SU-DHL-6 (cell line): ENCODE measurements around the gene DMP1.

Experiments
- H2AFZ ChIP-seq: fragments of 200-600 bp; sonication (generic); 2 replicates; pipeline ENCODE4 v1.6.1; 2014; ENCODE audit warnings: low read depth, mild to moderate bottlenecking, moderate library complexity, mixed read lengths, antibody characterized with exemption, low read length; ENCODE audit not compliant: severe bottlenecking
- H3F3A ChIP-seq: fragments of 200-600 bp; shearing (Covaris generic); 2 replicates; pipeline ENCODE4 v1.6.0; 2016; ENCODE audit warnings: antibody characterized with exemption, mild to moderate bottlenecking; ENCODE audit not compliant: insufficient read depth
- H3K27ac ChIP-seq: fragments of 200-600 bp; sonication (generic); 2 replicates; pipeline ENCODE4 v1.5.1; 2016; ENCODE audit warnings: low read depth, mild to moderate bottlenecking, low read length, moderate library complexity, mixed read lengths
- H3K27me3 ChIP-seq: fragments of 200-600 bp; sonication (generic), shearing (Covaris generic); 2 replicates; pipeline ENCODE4 v1.6.0; 2014; ENCODE audit warnings: mild to moderate bottlenecking, low read length
- H3K36me3 ChIP-seq: fragments of 200-600 bp; sonication (generic); 2 replicates; pipeline ENCODE4 v1.6.1; 2014; ENCODE audit warnings: mild to moderate bottlenecking, low read length, mixed read lengths
- H3K4me2 ChIP-seq: fragments of 300-600, 200-600 bp; shearing (Covaris generic), sonication (generic); 2 replicates; pipeline ENCODE4 v1.6.0; 2014; ENCODE audit warnings: low read length, low read depth, mild to moderate bottlenecking; ENCODE audit not compliant: poor library complexity, severe bottlenecking
- H3K4me3 ChIP-seq: fragments of 200-600 bp; sonication (generic); 2 replicates; pipeline ENCODE4 v1.5.1; 2014; ENCODE audit warnings: antibody characterized with exemption, low read length, mild to moderate bottlenecking, mixed read lengths; ENCODE audit not compliant: insufficient read depth, poor library complexity, severe bottlenecking
- H3K79me2 ChIP-seq: fragments of 200-600 bp; sonication (generic); 2 replicates; pipeline ENCODE4 v1.6.1; 2014; ENCODE audit warnings: mild to moderate bottlenecking, low read length, moderate library complexity; ENCODE audit not compliant: insufficient read depth
- H3K9ac ChIP-seq: fragments of 200-600 bp; sonication (generic); 2 replicates; pipeline ENCODE4 v1.7.0; 2014; ENCODE audit warnings: mild to moderate bottlenecking, low read length
- H3K9me2 ChIP-seq: fragments of 200-600 bp; sonication (generic); replicated peaks from 2 replicates; pipeline ENCODE4 v1.6.1; 2014; ENCODE audit warnings: low read length; ENCODE audit not compliant: insufficient read depth
- H3K9me3 ChIP-seq: fragments of 200-600 bp; sonication (generic); 2 replicates; pipeline ENCODE4 v1.6.1; 2014; ENCODE audit warnings: low read length, mixed read lengths; ENCODE audit not compliant: insufficient read depth
- H4K20me1 ChIP-seq: fragments of 200-600 bp; sonication (generic); 2 replicates; pipeline ENCODE4 v1.6.1; 2014; ENCODE audit warnings: low read depth, mild to moderate bottlenecking, antibody characterized with exemption, low read length, moderate library complexity, mixed read lengths
- EZH2phosphoT487 ChIP-seq: fragments of 200-600 bp; sonication (generic), shearing (Covaris generic); conservative IDR thresholded peaks from 2 replicates; pipeline ENCODE4 v1.6.1; 2018; ENCODE audit warnings: mild to moderate bottlenecking, antibody characterized with exemption, low read length, moderate library complexity, mixed read lengths
- TF ChIP-seq, protein P1 (sequence below): fragments of 200-600 bp; sonication (generic); IDR thresholded peaks from one replicate; pipeline ENCODE4 v1.5.1; 2017; ENCODE audit warnings: antibody characterized with exemption, mild to moderate bottlenecking, low read length, moderate library complexity; ENCODE audit not compliant: insufficient read depth, poor library complexity, severe bottlenecking

The DMP1 gene

DNA sequence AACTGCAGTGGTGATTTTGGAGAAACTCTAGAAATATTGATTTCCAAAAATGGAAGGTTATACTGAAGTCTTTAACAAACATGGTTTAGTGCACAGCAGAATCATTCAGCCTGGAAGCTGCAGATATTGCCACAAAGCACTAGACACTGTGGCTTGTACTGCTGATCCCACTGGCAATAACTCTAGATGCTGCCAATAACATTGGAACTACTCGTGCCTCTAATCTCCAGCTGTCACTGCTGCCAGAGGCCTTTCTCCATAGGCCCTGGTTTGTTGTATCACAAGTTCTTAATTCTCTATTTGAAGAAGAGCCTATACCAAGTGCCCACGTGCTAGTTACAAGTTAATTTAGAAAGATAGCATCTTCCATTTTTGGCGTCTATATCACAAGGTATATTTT lies 19.3 kb downstream of the DMP1 start:
- H3K4me3 ChIP-seq = no peak overlapping the region
- no peak overlapping the region for H3K4me2 ChIP-seq
- H4K20me1 ChIP-seq = no peaks in the 10 kb centered on the region
- TF ChIP-seq, protein P1, sequence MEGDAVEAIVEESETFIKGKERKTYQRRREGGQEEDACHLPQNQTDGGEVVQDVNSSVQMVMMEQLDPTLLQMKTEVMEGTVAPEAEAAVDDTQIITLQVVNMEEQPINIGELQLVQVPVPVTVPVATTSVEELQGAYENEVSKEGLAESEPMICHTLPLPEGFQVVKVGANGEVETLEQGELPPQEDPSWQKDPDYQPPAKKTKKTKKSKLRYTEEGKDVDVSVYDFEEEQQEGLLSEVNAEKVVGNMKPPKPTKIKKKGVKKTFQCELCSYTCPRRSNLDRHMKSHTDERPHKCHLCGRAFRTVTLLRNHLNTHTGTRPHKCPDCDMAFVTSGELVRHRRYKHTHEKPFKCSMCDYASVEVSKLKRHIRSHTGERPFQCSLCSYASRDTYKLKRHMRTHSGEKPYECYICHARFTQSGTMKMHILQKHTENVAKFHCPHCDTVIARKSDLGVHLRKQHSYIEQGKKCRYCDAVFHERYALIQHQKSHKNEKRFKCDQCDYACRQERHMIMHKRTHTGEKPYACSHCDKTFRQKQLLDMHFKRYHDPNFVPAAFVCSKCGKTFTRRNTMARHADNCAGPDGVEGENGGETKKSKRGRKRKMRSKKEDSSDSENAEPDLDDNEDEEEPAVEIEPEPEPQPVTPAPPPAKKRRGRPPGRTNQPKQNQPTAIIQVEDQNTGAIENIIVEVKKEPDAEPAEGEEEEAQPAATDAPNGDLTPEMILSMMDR = no peak
- TF ChIP-seq EZH2phosphoT487 = no peak
- H3F3A ChIP-seq = no peaks in the 10 kb centered on the region
- no peaks in the 10 kb centered on the region for H3K27me3 ChIP-seq
- H3K36me3 ChIP-seq = no peaks in the 10 kb centered on the region
- no peak overlapping the region for H2AFZ ChIP-seq
- no peaks in the 10 kb centered on the region for H3K9me3 ChIP-seq
- H3K79me2 ChIP-seq = no peaks in the 10 kb centered on the region
- H3K9me2 ChIP-seq = no peaks in the 10 kb centered on the region
- no peak overlapping the region for H3K9ac ChIP-seq
- no peak overlapping the region for H3K27ac ChIP-seq

DNA sequence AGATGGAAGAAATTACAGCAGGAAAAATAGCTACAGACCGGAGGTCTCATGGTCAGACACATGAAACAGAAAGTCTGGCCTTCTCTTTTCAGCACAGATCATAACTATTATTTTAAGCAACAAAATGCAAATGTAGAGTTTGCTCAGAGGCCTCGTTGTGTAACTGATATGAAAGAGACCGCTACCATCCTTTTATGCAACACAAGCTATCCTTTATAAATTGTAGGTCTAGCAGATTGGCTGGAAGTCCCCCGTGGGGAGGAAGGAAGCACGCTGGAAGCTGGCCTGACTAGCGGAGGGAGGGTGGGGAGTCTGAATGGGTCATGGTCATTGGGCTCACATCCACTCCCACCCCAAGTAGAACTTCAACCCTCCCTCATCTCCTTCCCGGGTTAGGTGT lies 27.7 kb downstream of the DMP1 start:
- Histone ChIP-seq H3F3A (no peaks in the 10 kb centered on the region), H3K9me3 (no peaks in the 10 kb centered on the region), H3K9ac (no peak overlapping the region), H2AFZ (no peak overlapping the region), H3K27ac (no peak overlapping the region), H3K4me3 (no peak overlapping the region), H3K9me2 (no peaks in the 10 kb centered on the region), H3K79me2 (no peaks in the 10 kb centered on the region), H3K36me3 (no peaks in the 10 kb centered on the region), H4K20me1 (no peaks in the 10 kb centered on the region), H3K4me2 (no peak overlapping the region), H3K27me3 (no peaks in the 10 kb centered on the region)
- TF ChIP-seq, protein P1 = no peak
- no peak for TF ChIP-seq EZH2phosphoT487

DNA sequence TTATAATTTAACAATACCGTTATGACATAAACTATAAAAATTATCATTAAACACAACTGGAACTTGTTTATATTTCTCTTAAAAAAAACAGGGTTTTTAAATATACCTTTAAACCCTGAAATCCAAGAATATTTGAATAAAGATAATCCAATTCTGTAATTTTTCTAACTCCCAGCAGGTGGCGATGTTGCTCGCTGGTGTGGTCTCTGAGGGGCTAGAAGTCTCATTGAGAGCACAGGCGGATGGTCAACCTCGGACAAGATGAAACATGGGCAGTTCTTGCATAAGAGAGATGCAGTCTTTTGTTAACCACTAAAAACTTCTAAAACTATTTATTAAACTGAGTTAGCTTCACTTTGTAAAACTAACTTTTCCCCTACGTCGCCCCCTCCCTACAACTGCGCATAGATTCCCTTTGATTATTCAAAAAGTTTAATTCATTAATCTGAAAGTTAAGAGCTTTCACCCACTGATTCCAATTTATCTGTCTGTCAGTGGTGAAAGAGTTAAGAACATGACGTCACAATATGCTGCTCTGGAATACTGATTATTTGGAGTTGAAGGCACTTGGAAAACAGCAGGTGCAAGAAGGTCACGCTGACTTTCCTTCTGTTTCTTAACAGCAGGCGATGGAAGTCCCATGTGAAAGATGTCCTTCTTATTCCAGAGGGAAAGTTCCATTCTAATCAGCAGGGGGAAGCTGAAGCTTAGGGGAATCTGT lies 29.5 kb downstream of the DMP1 start:
- no peaks in the 10 kb centered on the region for H3K9me2 ChIP-seq
- no peaks in the 10 kb centered on the region for H3F3A ChIP-seq
- no peak overlapping the region for H2AFZ ChIP-seq
- no peaks in the 10 kb centered on the region for H3K9me3 ChIP-seq
- no peak for TF ChIP-seq EZH2phosphoT487
- TF ChIP-seq, protein P1 = peak; percentile 20
- H4K20me1 ChIP-seq = no peaks in the 10 kb centered on the region
- no peaks in the 10 kb centered on the region for H3K36me3 ChIP-seq
- H3K9ac ChIP-seq = no peak overlapping the region
- no peaks in the 10 kb centered on the region for H3K79me2 ChIP-seq
- H3K27me3 ChIP-seq = no peaks in the 10 kb centered on the region
- no peak overlapping the region for H3K27ac ChIP-seq
- H3K4me2 ChIP-seq = no peak overlapping the region
- H3K4me3 ChIP-seq = no peak overlapping the region
